DND-41 (cell line): ENCODE results near the gene TPCN1.

Experiments used
- ATAC-seq: fragments of 200-7000 bp; cut with Tn5 transposase; 3 replicates; pipeline ENCODE4 v1.9.1; 2021; ENCODE audit warnings: low read depth; ENCODE audit not compliant: insufficient read depth
- DNase-seq: peaks from one replicate; pipeline ENCODE4 v3.0.0-alpha.2; 2020
- H2AFZ ChIP-seq: 2 replicates; pipeline ENCODE4 v1.6.0; 2012; ENCODE audit warnings: low read depth, low read length
- H3K27ac ChIP-seq: 2 replicates; pipeline ENCODE4 v1.5.1; 2012; ENCODE audit warnings: low read length, inconsistent platforms
- H3K27me3 ChIP-seq: fragments of 200-600 bp; sonication (generic); 2 replicates; pipeline ENCODE4 v1.6.0; 2012; ENCODE audit warnings: low read length, mild to moderate bottlenecking, inconsistent platforms; ENCODE audit not compliant: insufficient read depth, poor library complexity
- H3K36me3 ChIP-seq: 2 replicates; pipeline ENCODE4 v1.5.1; 2012; ENCODE audit warnings: low read length, inconsistent platforms; ENCODE audit not compliant: insufficient read depth
- H3K4me1 ChIP-seq: 2 replicates; pipeline ENCODE4 v1.5.1; 2012; ENCODE audit warnings: mild to moderate bottlenecking, low read length; ENCODE audit not compliant: insufficient read depth
- H3K4me2 ChIP-seq: 2 replicates; pipeline ENCODE4 v1.6.0; 2012; ENCODE audit warnings: mild to moderate bottlenecking, moderate library complexity, low read length, inconsistent platforms; ENCODE audit not compliant: insufficient read depth
- H3K4me3 ChIP-seq, 2 experiments: fragments of 200-600 bp in 1 of 2; shearing (Covaris generic) in 1 of 2; 2 replicates each; pipeline ENCODE4 v1.5.1; 2012 to 2016; ENCODE audit warnings: inconsistent platforms in 2 of 2, low read length in 2 of 2, mild to moderate bottlenecking in 2 of 2, low read depth in 1 of 2, moderate library complexity in 1 of 2
- H3K79me2 ChIP-seq: 2 replicates; pipeline ENCODE4 v1.6.0; 2012; ENCODE audit warnings: low read length, inconsistent platforms; ENCODE audit not compliant: insufficient read depth
- H3K9ac ChIP-seq: 2 replicates; pipeline ENCODE4 v1.6.0; 2012; ENCODE audit warnings: low read depth, mild to moderate bottlenecking, inconsistent platforms, low read length, moderate library complexity
- H3K9me3 ChIP-seq: 2 replicates; pipeline ENCODE4 v1.5.1; 2012; ENCODE audit warnings: low read length, moderate library complexity, mild to moderate bottlenecking, inconsistent platforms; ENCODE audit not compliant: insufficient read depth, severe bottlenecking
- H4K20me1 ChIP-seq: 2 replicates; pipeline ENCODE4 v1.6.0; 2012; ENCODE audit warnings: low read length; ENCODE audit not compliant: insufficient read depth
- CTCF ChIP-seq: IDR thresholded peaks from 2 replicates; pipeline ENCODE4 v1.5.1; 2012; ENCODE audit warnings: borderline replicate concordance, low read length, moderate library complexity, mild to moderate bottlenecking; ENCODE audit not compliant: poor library complexity, severe bottlenecking; ENCODE audit errors: extremely low read depth
- EZH2 ChIP-seq: IDR thresholded peaks from 3 replicates; pipeline ENCODE4 v1.6.1; 2012; ENCODE audit warnings: borderline replicate concordance, low read depth, mild to moderate bottlenecking, moderate library complexity, low read length, inconsistent platforms; ENCODE audit not compliant: severe bottlenecking

Gene TPCN1

GRCh38 chr12:113196582-113196981, 24.7 kb upstream of the TPCN1 start:
- Histone ChIP-seq H3K9me3 (no peaks in the 10 kb centered on the region), H2AFZ (no peak overlapping the region), H3K27me3 (no peaks in the 10 kb centered on the region), H3K79me2 (no peaks in the 10 kb centered on the region), H3K9ac (no peak overlapping the region), H3K4me1 (no peaks in the 10 kb centered on the region), H3K4me2 (no peak overlapping the region), H4K20me1 (no peaks in the 10 kb centered on the region), H3K27ac (no peak overlapping the region), H3K4me3 (no peak overlapping the region), H3K36me3 (peaks cover 14% of the 10 kb centered on the region)
- no peak for DNase-seq
- ATAC-seq: peak; percentile 6; the same call in 1 of the 3 replicates
- no peak for TF ChIP-seq CTCF

- Histone ChIP-seq H3K79me2 (no peaks in the 10 kb centered on the region), H3K9me3 (no peaks in the 10 kb centered on the region), H3K36me3 (peaks cover 10% of the 10 kb centered on the region), H3K27me3 (no peaks in the 10 kb centered on the region), H3K9ac (no peak overlapping the region), H3K4me2 (no peak overlapping the region), H3K4me1 (no peaks in the 10 kb centered on the region), H2AFZ (no peak overlapping the region), H3K4me3 (no peak overlapping the region), H4K20me1 (no peaks in the 10 kb centered on the region), H3K27ac (0 out of 2 replicates have a peak overlapping the region, but pooled peaks have one; percentile 21)
- TF ChIP-seq CTCF (peak; percentile 82), EZH2 (no peak)
- DNase-seq (peak; percentile 81), ATAC-seq (peak; percentile 94)
These were observed 24.3 kb upstream of the TPCN1 start for GRCh38 chr12:113196990-113197389.

- Histone ChIP-seq H2AFZ (no peak overlapping the region), H4K20me1 (no peaks in the 10 kb centered on the region), H3K79me2 (no peaks in the 10 kb centered on the region), H3K4me1 (no peaks in the 10 kb centered on the region), H3K9me3 (no peaks in the 10 kb centered on the region), H3K27ac (0 out of 2 replicates have a peak overlapping the region, but pooled peaks have one; percentile 21), H3K9ac (no peak overlapping the region), H3K4me3 (no peak overlapping the region), H3K4me2 (no peak overlapping the region), H3K36me3 (peaks cover 4% of the 10 kb centered on the region), H3K27me3 (no peaks in the 10 kb centered on the region)
- DNase-seq (no peak), ATAC-seq (no peak)
- TF ChIP-seq EZH2: no peak
- no peak for TF ChIP-seq CTCF
These were observed 23.7 kb upstream of the TPCN1 start for GRCh38 chr12:113197518-113198077.

- Histone ChIP-seq H3K4me3 (no peak overlapping the region), H3K9me3 (no peaks in the 10 kb centered on the region), H2AFZ (no peak overlapping the region), H3K4me2 (no peak overlapping the region), H4K20me1 (no peaks in the 10 kb centered on the region), H3K27me3 (no peaks in the 10 kb centered on the region), H3K27ac (0 out of 2 replicates have a peak overlapping the region, but pooled peaks have one; percentile 0), H3K9ac (no peak overlapping the region), H3K79me2 (no peaks in the 10 kb centered on the region), H3K4me1 (no peaks in the 10 kb centered on the region), H3K36me3 (no peaks in the 10 kb centered on the region)
- no peak for ATAC-seq
- no peak for TF ChIP-seq EZH2
- no peak for TF ChIP-seq CTCF
- DNase-seq: no peak
These were observed 23.0 kb upstream of the TPCN1 start for GRCh38 chr12:113198296-113198695.
